ENCODE data around the gene ARG1.

DNA sequence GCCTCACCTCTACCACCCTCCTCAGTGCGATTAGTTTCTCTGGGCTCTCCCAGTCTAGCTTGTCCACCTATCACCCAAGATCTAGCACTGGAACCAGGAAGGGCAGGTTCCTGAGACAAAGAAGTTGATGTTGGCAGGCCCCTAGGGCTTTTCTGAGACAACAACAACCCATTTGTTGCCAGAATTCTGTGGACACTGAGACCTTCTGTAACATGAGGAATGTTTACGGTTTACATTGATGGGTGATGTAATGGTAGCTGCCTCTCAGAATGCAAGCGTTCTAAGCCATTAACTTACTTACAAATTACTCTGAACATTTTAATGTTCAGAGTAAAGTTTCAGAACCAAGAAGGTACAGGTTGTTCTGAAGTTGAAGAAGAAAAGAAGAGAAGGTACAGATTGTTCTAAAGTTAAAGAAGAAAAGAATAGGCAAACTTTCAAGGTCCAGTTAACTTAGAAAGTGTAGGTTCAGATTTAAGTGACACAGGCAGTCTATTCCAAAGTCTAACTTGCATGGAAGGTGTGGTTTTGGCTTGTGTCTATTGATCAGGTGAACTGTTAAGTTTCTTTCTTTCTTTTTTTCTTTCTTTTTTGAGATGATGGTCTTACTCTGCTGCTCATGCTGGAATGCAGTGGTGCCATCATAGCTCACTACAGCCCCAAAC, 58.7 kb downstream of the ARG1 start:
- TF ChIP-seq, protein P1, sequence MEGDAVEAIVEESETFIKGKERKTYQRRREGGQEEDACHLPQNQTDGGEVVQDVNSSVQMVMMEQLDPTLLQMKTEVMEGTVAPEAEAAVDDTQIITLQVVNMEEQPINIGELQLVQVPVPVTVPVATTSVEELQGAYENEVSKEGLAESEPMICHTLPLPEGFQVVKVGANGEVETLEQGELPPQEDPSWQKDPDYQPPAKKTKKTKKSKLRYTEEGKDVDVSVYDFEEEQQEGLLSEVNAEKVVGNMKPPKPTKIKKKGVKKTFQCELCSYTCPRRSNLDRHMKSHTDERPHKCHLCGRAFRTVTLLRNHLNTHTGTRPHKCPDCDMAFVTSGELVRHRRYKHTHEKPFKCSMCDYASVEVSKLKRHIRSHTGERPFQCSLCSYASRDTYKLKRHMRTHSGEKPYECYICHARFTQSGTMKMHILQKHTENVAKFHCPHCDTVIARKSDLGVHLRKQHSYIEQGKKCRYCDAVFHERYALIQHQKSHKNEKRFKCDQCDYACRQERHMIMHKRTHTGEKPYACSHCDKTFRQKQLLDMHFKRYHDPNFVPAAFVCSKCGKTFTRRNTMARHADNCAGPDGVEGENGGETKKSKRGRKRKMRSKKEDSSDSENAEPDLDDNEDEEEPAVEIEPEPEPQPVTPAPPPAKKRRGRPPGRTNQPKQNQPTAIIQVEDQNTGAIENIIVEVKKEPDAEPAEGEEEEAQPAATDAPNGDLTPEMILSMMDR (IDR thresholded peaks at IDR 0.05; ENCODE audit: low read depth, low read length), result no peak
- no peak for TF ChIP-seq EZH2phosphoT487 (IDR thresholded peaks at IDR 0.05; ENCODE audit: low read depth)

All from OCI-LY3 (cell line).